Tibial artery (tissue), 4 donors: ENCODE measurements around the gene DPRX.

Experiments used
- DNase-seq, 2 donors: peaks; one replicate each; pipeline ENCODE4 v3.0.0-alpha.2; 2019
- H3K27ac ChIP-seq, 2 donors: fragments of 200-600 bp; sonication (generic) in 1 of 2; 1 replicate in 1 of 2; 2 replicates in 1 of 2; pipeline ENCODE4 v1.5.1; 2018 to 2019; ENCODE audit warnings: mild to moderate bottlenecking in 1 of 2
- H3K27me3 ChIP-seq, 2 donors: fragments of 200-600 bp; sonication (generic) in 1 of 2; one replicate each; pipeline versions ENCODE4 v1.5.1 to v1.6.0; 2016 to 2019
- H3K36me3 ChIP-seq, 3 donors: fragments of 200-600 bp; sonication (generic) in 2 of 3; one replicate each; pipeline ENCODE4 v1.5.1; 2016 to 2019; ENCODE audit warnings: mild to moderate bottlenecking in 2 of 3
- H3K4me1 ChIP-seq, 4 donors: fragments of 200-600 bp; sonication (generic) in 2 of 4; 1 replicate in 3 of 4; 2 replicates in 1 of 4; pipeline ENCODE4 v1.5.1; 2016 to 2019
- H3K4me3 ChIP-seq, 2 donors: fragments of 200-600 bp; sonication (generic) in 1 of 2; 1 replicate in 1 of 2; 2 replicates in 1 of 2; pipeline ENCODE4 v1.5.1; 2018 to 2019; ENCODE audit warnings: mild to moderate bottlenecking in 2 of 2
- H3K9me3 ChIP-seq, 3 donors: fragments of 200-600 bp; sonication (generic) in 1 of 3; one replicate each; pipeline ENCODE4 v1.5.1; 2016 to 2019
- intact Hi-C: fragments of 100-400 bp; cut with DNase I; formaldehyde crosslinking; loops from one replicate; pipeline ENCODE4 v1.15.0; 2023; ENCODE audit warnings: low total_unique reads
- TF ChIP-seq, protein P1 (sequence below), 2 experiments: fragments of 200-600 bp in 1 of 2; fragments of 450-650 bp in 1 of 2; IDR thresholded peaks; one replicate each; pipeline ENCODE4 v1.5.1; 2017 to 2019; ENCODE audit warnings: antibody characterized with exemption in 2 of 2, mild to moderate bottlenecking in 1 of 2, moderate library complexity in 1 of 2

Gene DPRX

DNA sequence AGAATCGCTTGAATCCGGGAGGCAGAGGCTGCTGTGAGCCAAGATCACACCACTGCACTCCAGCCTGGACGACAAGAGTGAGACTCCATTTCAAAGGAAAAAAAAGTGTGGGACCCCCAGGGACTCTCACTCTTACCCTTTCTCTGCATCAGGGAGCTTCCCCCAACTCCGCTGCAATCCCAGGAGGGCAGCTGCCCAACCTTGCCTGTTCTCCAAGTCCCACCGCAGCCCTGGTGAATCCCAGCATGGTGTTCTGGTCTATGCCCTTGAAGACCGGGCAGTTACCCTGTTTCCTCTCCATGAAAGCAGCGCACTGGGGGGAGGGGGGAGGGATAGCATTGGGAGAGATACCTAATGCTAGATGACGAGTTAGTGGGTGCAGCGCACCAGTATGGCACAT is 35.7 kb upstream of the DPRX start:
- no peak for DNase-seq
- TF ChIP-seq, protein P1, sequence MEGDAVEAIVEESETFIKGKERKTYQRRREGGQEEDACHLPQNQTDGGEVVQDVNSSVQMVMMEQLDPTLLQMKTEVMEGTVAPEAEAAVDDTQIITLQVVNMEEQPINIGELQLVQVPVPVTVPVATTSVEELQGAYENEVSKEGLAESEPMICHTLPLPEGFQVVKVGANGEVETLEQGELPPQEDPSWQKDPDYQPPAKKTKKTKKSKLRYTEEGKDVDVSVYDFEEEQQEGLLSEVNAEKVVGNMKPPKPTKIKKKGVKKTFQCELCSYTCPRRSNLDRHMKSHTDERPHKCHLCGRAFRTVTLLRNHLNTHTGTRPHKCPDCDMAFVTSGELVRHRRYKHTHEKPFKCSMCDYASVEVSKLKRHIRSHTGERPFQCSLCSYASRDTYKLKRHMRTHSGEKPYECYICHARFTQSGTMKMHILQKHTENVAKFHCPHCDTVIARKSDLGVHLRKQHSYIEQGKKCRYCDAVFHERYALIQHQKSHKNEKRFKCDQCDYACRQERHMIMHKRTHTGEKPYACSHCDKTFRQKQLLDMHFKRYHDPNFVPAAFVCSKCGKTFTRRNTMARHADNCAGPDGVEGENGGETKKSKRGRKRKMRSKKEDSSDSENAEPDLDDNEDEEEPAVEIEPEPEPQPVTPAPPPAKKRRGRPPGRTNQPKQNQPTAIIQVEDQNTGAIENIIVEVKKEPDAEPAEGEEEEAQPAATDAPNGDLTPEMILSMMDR (IDR thresholded peaks at IDR 0.05), result no peak
- Histone ChIP-seq H3K27me3 (no peaks in the 10 kb centered on the region), H3K36me3 (no peaks in the 10 kb centered on the region), H3K4me1 (no peaks in the 10 kb centered on the region), H3K4me3 (no peak overlapping the region), H3K9me3 (no peaks in the 10 kb centered on the region), H3K27ac (no peak overlapping the region)
- intact Hi-C loops, result no loop called here

DNA sequence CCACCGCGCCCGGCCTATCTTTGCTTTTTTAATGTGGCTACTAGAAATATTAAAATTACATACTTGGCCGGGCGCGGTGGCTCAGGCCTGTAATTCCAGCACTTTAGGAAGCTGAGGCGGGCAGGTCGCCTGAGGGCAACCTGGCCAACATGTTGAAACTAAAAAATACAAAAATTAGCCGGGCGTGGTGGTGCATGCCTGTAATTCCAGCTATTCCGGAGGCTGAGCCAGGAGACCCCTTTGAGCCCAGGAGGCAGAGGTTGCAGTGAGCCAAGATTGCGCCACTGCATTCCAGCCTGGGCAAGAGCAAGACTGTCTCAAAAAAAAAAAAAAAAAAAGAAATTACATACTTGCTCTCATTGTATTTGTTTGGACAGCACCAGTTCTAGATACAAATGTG is 34.8 kb upstream of the DPRX start:
- TF ChIP-seq, protein P1 (IDR thresholded peaks at IDR 0.05), result no peak
- no peak for DNase-seq
- intact Hi-C loops, result no loop called here

DNA sequence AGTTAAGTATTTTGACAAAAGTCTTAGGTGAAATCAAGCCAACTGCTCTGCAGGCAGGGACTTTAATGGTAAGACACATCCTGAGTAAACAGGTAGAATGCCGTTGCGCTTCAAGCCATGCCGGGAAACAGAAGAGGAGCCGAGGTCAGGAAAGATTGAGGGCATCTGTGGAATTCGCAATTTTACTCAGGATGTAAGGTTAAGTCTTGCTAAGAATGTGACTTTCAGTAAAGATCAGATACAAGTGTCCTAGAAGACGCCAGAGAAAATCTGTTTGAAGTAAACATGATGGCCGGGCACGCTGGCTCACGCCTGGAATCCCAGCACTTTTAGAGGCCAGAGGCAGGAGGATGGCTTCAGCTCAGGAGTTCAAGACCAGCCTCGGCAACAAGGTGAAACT is 33.4 kb upstream of the DPRX start:
- Histone ChIP-seq H3K36me3 (no peaks in the 10 kb centered on the region), H3K4me1 (no peaks in the 10 kb centered on the region), H3K9me3 (no peaks in the 10 kb centered on the region), H3K4me3 (no peak overlapping the region), H3K27me3 (no peaks in the 10 kb centered on the region), H3K27ac (no peak overlapping the region)
- DNase-seq, result no peak
- intact Hi-C loops, result no loop called here
- TF ChIP-seq, protein P1 (IDR thresholded peaks at IDR 0.05), result no peak

More for the DNA sequence above, 34.8 kb upstream of the DPRX start:
- no peaks in the 10 kb centered on the region for H3K4me1 ChIP-seq
- no peaks in the 10 kb centered on the region for H3K36me3 ChIP-seq
- no peaks in the 10 kb centered on the region for H3K27me3 ChIP-seq
- no peak overlapping the region for H3K4me3 ChIP-seq
- no peaks in the 10 kb centered on the region for H3K9me3 ChIP-seq
- no peak overlapping the region for H3K27ac ChIP-seq

DNA sequence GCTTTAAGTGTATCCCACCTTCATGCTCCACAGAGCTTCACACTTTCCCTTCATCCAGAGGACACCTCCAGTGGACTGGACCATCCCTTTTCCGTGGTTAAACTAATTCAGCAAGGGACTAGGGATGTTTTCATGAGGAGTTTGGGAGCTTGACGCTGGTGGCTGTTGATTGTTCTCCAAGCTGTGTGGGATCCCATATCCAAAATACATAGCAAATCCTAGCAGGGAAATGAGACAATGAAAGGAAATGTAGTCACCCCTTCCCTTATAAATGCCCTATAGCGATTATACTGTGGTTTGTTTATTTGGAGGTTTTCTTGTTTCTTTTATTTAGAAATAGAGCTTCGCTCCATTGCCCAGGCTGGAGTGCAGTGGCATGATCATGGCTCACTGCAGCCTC is 31.6 kb upstream of the DPRX start:
- Histone ChIP-seq H3K4me1 (no peaks in the 10 kb centered on the region), H3K9me3 (no peaks in the 10 kb centered on the region), H3K36me3 (no peaks in the 10 kb centered on the region), H3K27me3 (no peaks in the 10 kb centered on the region), H3K4me3 (no peak overlapping the region), H3K27ac (no peak overlapping the region)
- intact Hi-C loops, result no loop called here
- DNase-seq, result no peak
- TF ChIP-seq, protein P1 (IDR thresholded peaks at IDR 0.05), result no peak

DNA sequence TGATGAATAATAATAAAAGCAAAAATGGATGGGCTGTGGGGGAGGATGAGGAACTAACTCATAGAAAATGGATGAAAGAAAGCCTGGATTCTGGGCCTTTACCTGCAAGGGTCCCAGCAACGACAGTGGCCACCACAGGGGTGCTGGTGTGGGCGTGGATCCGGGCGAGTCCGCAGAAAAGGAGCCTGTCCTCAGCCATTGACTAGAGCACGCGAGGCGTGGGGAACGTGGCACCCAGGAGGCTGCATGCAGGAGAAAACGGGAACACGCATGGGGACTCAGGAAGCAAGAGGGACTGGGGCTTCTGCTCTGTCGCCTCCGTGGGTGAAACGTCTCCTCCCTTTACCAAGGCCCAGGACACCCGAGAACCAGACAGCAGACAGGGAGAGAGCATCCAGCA is 25.8 kb upstream of the DPRX start:
- H3K4me3 ChIP-seq, result no peak overlapping the region
- no peak overlapping the region for H3K27ac ChIP-seq
- intact Hi-C loops, result no loop called here
- no peak for DNase-seq
- TF ChIP-seq, protein P1 (IDR thresholded peaks at IDR 0.05), result no peak
- H3K27me3 ChIP-seq, result no peaks in the 10 kb centered on the region
- H3K4me1 ChIP-seq, result no peaks in the 10 kb centered on the region
- H3K9me3 ChIP-seq, result no peaks in the 10 kb centered on the region
- no peaks in the 10 kb centered on the region for H3K36me3 ChIP-seq

DNA sequence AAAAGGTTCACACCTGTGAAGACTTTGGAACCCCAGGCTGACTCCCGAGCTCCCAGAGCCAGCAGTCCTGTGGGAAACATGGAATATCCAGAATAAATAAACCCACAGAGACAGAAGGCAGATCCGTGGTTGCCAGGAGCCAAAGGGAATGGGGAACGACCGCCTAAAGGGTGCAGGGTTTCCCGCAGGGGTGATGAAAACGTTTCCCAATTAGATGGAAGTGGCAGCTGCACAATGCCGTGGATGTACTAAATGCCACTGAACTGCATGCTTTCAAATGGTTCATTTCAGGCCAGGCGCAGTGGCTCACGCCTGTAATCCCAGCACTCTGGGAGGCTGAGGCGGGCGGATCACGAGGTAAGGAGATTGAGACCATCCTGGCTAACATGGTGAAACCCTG is 23.4 kb upstream of the DPRX start:
- intact Hi-C loops, result no loop called here
- no peaks in the 10 kb centered on the region for H3K36me3 ChIP-seq

More for the DNA sequence above, 23.4 kb upstream of the DPRX start:
- DNase-seq, result no peak
- Histone ChIP-seq H3K27me3 (peaks cover 0 to 2% of the 10 kb centered on the region in 2 donors), H3K4me3 (no peak overlapping the region), H3K4me1 (no peaks in the 10 kb centered on the region), H3K27ac (no peak overlapping the region), H3K9me3 (no peaks in the 10 kb centered on the region)
- TF ChIP-seq, protein P1 (IDR thresholded peaks at IDR 0.05), result no peak
